WTC11 (cell line): ENCODE results near the gene PREX1.

Experiments
- ATF2 ChIP-seq: sonication (generic); formaldehyde crosslinking; IDR thresholded peaks from 2 replicates; pipeline ENCODE4 v1.8.1; 2022; ENCODE audit warnings: low read depth, missing genetic modification reagents, borderline replicate concordance
- ETV6 ChIP-seq: sonication (generic); formaldehyde crosslinking; IDR thresholded peaks from 2 replicates; pipeline ENCODE4 v1.8.1; 2022; ENCODE audit warnings: mild to moderate bottlenecking, missing genetic modification reagents
- FOXP1 ChIP-seq: sonication (generic); formaldehyde crosslinking; IDR thresholded peaks from 2 replicates; pipeline ENCODE4 v1.8.0; 2022; ENCODE audit warnings: missing genetic modification reagents, mild to moderate bottlenecking, moderate library complexity, borderline replicate concordance
- GABPB1 ChIP-seq: sonication (generic); formaldehyde crosslinking; IDR thresholded peaks from 2 replicates; pipeline ENCODE4 v1.8.1; 2023; ENCODE audit warnings: mild to moderate bottlenecking, missing genetic modification reagents
- MYBL2 ChIP-seq: sonication (generic); formaldehyde crosslinking; IDR thresholded peaks from 2 replicates; pipeline ENCODE4 v1.8.1; 2023; ENCODE audit warnings: mild to moderate bottlenecking, moderate library complexity, missing genetic modification reagents
- PRRX2 ChIP-seq: fragments of 250-450 bp; sonication (Bioruptor Pico); IDR thresholded peaks from 2 replicates; pipeline ENCODE4 v1.8.0; 2021; ENCODE audit warnings: mild to moderate bottlenecking
- RELA ChIP-seq: sonication (generic); formaldehyde crosslinking; IDR thresholded peaks from 2 replicates; pipeline ENCODE4 v1.8.1; 2022; ENCODE audit warnings: missing genetic modification reagents, mild to moderate bottlenecking, borderline replicate concordance
- ZNF263 ChIP-seq: sonication (generic); formaldehyde crosslinking; IDR thresholded peaks from 2 replicates; pipeline ENCODE4 v1.8.1; 2022; ENCODE audit warnings: low read depth, mild to moderate bottlenecking, moderate library complexity, missing genetic modification reagents
- ZNF532 ChIP-seq: fragments of 250-450 bp; sonication (Bioruptor Pico); IDR thresholded peaks from 2 replicates; pipeline ENCODE4 v1.9.0; 2021; ENCODE audit warnings: mild to moderate bottlenecking, borderline replicate concordance
- TF ChIP-seq, protein P1 (sequence below): fragments of 200-600 bp; IDR thresholded peaks from 2 replicates; pipeline ENCODE4 v1.8.0; 2022; ENCODE audit warnings: antibody characterized with exemption
- TF ChIP-seq, protein P2 (sequence below): sonication (generic); formaldehyde crosslinking; IDR thresholded peaks from 2 replicates; pipeline ENCODE4 v1.8.1; 2023; ENCODE audit warnings: mild to moderate bottlenecking, missing genetic modification reagents
- TF ChIP-seq, protein P3 (sequence below): sonication (generic); formaldehyde crosslinking; IDR thresholded peaks from 2 replicates; pipeline ENCODE4 v1.8.0; 2022; ENCODE audit warnings: mild to moderate bottlenecking, missing genetic modification reagents

GRCh38 chr20:48679011-48679410 is 148.8 kb downstream of the PREX1 start:
- TF ChIP-seq ZNF263 (no peak), ATF2 (CRISPR knock-in tag) (no peak), PRRX2 (no peak), RELA (no peak), ETV6 (CRISPR knock-in tag) (no peak), ZNF532 (CRISPR knock-in tag) (no peak), GABPB1 (no peak), FOXP1 (CRISPR knock-in tag) (no peak), MYBL2 (CRISPR knock-in tag) (no peak)
- TF ChIP-seq, protein P1, sequence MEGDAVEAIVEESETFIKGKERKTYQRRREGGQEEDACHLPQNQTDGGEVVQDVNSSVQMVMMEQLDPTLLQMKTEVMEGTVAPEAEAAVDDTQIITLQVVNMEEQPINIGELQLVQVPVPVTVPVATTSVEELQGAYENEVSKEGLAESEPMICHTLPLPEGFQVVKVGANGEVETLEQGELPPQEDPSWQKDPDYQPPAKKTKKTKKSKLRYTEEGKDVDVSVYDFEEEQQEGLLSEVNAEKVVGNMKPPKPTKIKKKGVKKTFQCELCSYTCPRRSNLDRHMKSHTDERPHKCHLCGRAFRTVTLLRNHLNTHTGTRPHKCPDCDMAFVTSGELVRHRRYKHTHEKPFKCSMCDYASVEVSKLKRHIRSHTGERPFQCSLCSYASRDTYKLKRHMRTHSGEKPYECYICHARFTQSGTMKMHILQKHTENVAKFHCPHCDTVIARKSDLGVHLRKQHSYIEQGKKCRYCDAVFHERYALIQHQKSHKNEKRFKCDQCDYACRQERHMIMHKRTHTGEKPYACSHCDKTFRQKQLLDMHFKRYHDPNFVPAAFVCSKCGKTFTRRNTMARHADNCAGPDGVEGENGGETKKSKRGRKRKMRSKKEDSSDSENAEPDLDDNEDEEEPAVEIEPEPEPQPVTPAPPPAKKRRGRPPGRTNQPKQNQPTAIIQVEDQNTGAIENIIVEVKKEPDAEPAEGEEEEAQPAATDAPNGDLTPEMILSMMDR = no peak
- TF ChIP-seq, protein P2, sequence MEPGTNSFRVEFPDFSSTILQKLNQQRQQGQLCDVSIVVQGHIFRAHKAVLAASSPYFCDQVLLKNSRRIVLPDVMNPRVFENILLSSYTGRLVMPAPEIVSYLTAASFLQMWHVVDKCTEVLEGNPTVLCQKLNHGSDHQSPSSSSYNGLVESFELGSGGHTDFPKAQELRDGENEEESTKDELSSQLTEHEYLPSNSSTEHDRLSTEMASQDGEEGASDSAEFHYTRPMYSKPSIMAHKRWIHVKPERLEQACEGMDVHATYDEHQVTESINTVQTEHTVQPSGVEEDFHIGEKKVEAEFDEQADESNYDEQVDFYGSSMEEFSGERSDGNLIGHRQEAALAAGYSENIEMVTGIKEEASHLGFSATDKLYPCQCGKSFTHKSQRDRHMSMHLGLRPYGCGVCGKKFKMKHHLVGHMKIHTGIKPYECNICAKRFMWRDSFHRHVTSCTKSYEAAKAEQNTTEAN = no peak
- TF ChIP-seq, protein P3, sequence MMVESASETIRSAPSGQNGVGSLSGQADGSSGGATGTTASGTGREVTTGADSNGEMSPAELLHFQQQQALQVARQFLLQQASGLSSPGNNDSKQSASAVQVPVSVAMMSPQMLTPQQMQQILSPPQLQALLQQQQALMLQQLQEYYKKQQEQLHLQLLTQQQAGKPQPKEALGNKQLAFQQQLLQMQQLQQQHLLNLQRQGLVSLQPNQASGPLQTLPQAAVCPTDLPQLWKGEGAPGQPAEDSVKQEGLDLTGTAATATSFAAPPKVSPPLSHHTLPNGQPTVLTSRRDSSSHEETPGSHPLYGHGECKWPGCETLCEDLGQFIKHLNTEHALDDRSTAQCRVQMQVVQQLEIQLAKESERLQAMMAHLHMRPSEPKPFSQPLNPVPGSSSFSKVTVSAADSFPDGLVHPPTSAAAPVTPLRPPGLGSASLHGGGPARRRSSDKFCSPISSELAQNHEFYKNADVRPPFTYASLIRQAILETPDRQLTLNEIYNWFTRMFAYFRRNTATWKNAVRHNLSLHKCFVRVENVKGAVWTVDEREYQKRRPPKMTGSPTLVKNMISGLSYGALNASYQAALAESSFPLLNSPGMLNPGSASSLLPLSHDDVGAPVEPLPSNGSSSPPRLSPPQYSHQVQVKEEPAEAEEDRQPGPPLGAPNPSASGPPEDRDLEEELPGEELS (CRISPR knock-in tag) = no peak
